Endothelial cell of umbilical vein (primary cell): ENCODE measurements around the gene RSPH6A.

Experiments used
- CTCF ChIP-seq, 2 donors: IDR thresholded peaks; 1 replicate in 1 of 2; 2 replicates in 1 of 2; pipeline ENCODE4 v1.5.1; 2011; ENCODE audit warnings: low read length in 2 of 2, mild to moderate bottlenecking in 2 of 2, moderate library complexity in 2 of 2, control low read depth in 1 of 2, inconsistent platforms in 1 of 2, low read depth in 1 of 2; ENCODE audit not compliant: insufficient read depth in 1 of 2; ENCODE audit errors: extremely low read depth in 1 of 2
- EZH2 ChIP-seq: IDR thresholded peaks from 2 replicates; pipeline ENCODE4 v1.6.1; 2012; ENCODE audit warnings: borderline replicate concordance, low read depth, mild to moderate bottlenecking, moderate library complexity, low read length, inconsistent platforms; ENCODE audit not compliant: severe bottlenecking
- FOS ChIP-seq: IDR thresholded peaks from 2 replicates; pipeline ENCODE4 v1.6.1; 2011; ENCODE audit warnings: mild to moderate bottlenecking, low read length, moderate library complexity, borderline replicate concordance; ENCODE audit not compliant: insufficient read depth
- JUN ChIP-seq: IDR thresholded peaks from 2 replicates; pipeline ENCODE4 v1.6.1; 2011; ENCODE audit warnings: borderline replicate concordance, low read depth; ENCODE audit not compliant: insufficient read length, insufficient read depth
- MYC ChIP-seq: IDR thresholded peaks from one replicate; pipeline ENCODE4 v1.6.1; 2011; ENCODE audit warnings: mild to moderate bottlenecking, low read depth, low read length
- POLR2A ChIP-seq: IDR thresholded peaks from 2 replicates; pipeline ENCODE4 v1.6.1; 2012; ENCODE audit warnings: low read depth, mild to moderate bottlenecking, control low read depth, low read length
- POLR2AphosphoS5 ChIP-seq: IDR thresholded peaks from 2 replicates; pipeline ENCODE4 v1.6.1; 2012; ENCODE audit warnings: low read depth, mild to moderate bottlenecking, control low read depth, low read length, moderate library complexity; ENCODE audit not compliant: insufficient read depth

- TF ChIP-seq POLR2A (no peak), CTCF (IDR thresholded peaks at IDR 0.05; ENCODE audit: extremely low read depth in 1 of 2, insufficient read depth in 1 of 2, low read depth in 1 of 2, low read length in 2 of 2) (no peak), EZH2 (no peak), POLR2AphosphoS5 (no peak), JUN (no peak), MYC (no peak), FOS (no peak)
Measured at GRCh38 chr19:45825263-45825605, 10.1 kb upstream of the RSPH6A start.
